Hindlimb muscle (tissue), 1 donor: ENCODE data around the gene ANO8. TPM values are rescaled to one million over a fixed set of nuclear protein-coding genes. Genes with fewer than 3 reads are reported as not detected.
"Not testable (repeated sequence)": the region's sequence is repeated elsewhere in the genome, so short reads cannot be mapped to it uniquely, and the experiment has no call there.

Experiments
- DNase-seq: peaks from one replicate; pipeline ENCODE4 v3.0.0-alpha.2; 2013
- polyA plus RNA-seq: library from polyadenylated mRNA; unstranded; fragments of 120-200 nt; gene quantifications from one replicate; pipeline ENCODE4 v1.2.1, GENCODE V29; 2013; ENCODE audit not compliant: insufficient read length

The ANO8 gene
- polyA plus RNA-seq, 1 donor = 8.4 TPM

- no peak for DNase-seq
Measured at GRCh38 chr19:17309965-17310461, 24.6 kb downstream of the ANO8 start.

GRCh38 chr19:17309198-17309964, 25.3 kb downstream of the ANO8 start, which contains the start of gene DDA1:
DDA1 (plus strand) TSS chr19:17309563; CDS start chr19:17309655, 92 bp downstream.
- peak; percentile 99 for DNase-seq

- DNase-seq = no peak
Measured at GRCh38 chr19:17307876-17308377, 26.7 kb downstream of the ANO8 start.

DNA sequence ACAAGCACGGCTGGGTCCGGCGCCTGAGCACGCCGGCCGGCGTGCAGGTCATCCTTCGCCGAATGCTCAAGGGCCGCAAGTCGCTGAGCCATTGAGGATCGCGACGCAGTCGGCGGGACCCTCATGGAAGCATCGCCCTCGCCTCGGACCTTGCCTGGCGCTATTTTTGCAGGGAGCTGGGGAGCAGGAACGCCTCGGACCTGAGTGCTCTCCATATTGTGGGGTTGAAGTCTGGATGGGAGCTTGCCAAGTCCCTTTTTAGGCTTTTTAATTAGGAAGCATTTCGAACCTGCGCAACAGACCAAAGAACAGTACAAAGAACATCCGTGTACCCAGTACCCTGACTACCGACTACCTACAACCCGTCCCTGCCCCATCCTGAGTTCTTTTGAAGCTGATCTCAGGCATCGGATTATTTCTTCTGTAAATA, 28.4 kb downstream of the ANO8 start:
- no peak for DNase-seq

DNA sequence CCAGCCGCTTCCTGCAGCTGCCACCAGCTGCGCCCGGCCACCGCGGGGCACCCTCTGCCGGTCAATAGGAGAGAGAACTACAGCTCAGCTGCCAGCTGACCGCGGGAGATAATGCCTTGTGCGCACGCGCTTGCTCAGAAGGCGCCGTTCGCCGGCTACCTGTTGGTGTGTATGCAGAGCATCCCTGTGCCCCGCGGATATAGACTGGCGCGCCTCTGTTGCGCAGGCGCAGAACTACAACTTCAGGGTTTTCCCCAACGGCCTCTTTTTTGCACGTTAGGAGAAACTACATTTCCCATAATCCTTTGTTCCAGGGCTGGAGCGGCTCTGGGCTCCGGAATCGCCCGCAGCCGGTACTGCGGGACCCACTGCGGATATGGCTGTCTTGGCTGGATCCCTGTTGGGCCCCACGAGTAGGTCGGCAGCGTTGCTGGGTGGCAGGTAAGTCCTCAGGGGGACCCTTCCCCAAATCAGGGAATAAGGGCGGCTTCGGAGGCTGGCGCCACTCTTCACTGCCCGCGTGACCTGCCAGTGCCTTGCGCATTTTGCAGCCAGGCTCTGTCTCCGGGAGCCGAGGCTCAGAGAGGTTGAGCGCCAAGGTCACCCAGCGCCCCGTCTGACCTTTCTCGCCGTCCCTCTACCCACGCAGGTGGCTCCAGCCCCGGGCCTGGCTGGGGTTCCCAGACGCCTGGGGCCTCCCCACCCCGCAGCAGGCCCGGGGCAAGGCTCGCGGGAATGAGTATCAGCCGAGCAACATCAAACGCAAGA, 29.0 kb downstream of the ANO8 start, which contains the start of gene MRPL34:
TSS of gene MRPL34 (plus strand) at position 356 of the 768 bp plus-strand sequence. CDS start at position 377, 21 bp downstream.
- DNase-seq = peak; percentile 93

DNA sequence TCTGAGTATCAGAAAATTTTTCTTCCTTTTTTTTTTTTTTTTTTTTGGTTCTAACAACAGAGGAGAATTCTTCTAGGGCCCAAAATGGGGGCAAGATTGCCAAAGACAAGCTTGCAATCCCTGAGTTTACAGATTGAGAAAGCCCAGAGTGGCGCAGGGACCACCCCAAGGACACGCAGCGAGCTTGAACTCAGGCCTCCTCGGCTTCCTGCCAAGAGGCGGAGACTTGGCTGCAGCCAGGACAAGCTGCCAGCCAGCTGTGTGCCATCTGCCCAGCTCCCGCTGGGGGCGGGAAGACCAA, 29.5 kb downstream of the ANO8 start:
- DNase-seq = no peak

GRCh38 chr19:17304386-17305215, 30.1 kb downstream of the ANO8 start:
- no peak for DNase-seq

DNA sequence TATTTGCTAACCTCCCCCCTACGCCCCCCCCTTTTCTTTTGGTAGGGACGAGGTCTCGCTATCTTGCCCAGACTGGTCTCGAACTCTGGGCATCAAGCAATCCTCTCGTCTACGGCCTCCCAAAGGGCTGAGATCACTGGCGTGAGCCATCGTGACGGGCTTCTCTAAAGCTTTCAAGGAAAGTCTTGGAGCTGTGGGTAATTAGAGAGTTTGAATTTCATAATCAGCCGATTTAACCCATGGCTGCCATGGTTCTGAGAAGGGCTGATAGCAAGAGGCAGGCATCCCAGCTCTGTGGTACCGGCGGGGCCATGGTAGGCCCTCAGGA, 30.8 kb downstream of the ANO8 start:
- no peak for DNase-seq

DNA sequence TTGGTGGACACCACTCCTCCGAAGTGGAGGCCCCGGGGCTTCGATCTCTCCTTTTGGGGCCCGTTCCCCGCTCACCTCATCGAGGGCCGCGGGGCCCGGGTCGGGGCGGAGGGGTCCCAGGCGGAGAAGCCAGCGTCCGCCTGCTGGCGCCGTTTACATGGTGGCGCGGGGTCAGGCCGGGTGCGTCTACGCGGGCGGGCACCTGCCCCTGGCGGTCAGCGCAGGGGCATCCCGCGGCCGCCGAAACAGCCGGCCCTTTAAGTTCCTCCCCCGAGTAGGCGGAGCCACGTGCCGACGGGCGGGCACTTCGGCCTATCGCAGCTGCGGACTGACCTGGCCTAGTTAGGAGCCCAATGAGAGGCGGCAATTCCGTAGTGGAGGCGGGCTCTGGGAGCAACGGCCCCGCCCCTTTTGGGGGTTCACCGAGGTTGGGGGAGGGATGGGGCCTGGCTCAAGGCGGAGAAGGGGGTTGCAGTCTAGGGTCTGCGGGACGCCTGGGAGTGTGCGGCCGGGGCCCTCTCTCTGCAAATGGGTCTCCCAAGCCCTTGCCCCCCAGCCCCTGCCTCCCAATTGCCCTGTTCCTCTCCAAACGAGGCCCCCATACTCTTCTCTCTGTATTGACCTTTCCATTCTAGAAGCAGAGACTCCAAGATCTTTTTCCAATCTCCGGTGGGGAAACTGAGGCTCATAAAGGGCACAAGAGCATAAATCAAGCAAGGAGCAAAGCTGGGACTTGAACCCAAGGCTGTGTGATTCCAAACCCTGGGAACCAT, 31.3 kb downstream of the ANO8 start, which contains the start of gene ABHD8:
TSS of gene ABHD8 (minus strand) at position 259 of the 773 bp plus-strand sequence. CDS start 1,809 bp downstream, outside the sequence.
- DNase-seq = peak; percentile 95

GRCh38 chr19:17302391-17303166, 32.1 kb downstream of the ANO8 start:
- no peak for DNase-seq

DNA sequence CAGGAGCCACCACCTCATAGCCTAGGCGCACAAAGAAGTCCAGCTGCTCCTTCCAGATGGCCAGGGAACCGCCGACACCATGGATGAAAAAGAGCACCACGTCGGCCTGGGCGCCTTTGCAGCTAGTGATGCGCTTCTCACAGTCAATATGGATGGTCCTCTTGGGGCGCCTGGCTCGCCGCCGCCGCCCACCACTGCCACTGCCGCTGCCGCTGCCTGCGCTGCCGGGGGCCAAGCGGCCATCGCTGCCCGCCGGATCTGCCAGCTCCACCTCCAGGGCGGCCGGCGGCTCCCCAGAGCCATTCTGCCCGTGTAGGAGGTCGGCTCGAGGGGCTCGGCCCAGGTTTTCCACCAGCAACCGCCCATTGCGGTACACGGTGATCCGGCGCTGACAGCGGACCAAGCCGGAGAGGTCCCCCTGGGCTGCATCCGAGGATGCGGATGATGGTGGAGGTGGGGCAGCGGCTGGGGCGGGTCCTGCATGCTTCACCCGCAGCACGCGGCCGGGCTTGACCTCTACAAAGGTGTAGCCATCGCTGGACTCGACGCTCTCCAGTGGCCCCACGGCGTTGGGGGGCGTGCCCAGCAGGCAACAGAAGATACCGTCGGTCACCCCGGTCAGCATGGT, 33.5 kb downstream of the ANO8 start:
- no peak for DNase-seq

DNA sequence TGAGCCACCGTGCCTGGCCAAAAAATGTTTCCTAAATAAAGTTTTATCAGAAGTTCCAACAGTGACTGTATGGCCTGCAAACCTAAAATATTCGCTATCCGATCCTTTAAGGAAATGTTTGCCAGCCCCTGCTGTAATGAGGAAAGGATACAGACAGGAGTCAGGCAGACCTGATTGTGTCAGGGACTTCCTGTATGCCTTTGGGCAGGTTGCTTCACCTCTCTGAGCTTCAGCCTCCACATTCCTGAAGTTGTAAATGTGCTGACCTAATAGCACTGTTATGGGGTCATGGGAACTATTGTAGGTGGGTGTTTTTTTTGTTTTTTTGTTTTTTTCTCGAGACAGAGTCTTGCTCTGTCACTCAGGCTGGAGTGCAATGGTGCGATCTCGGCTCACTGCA, 37.7 kb downstream of the ANO8 start:
- DNase-seq = no peak

DNA sequence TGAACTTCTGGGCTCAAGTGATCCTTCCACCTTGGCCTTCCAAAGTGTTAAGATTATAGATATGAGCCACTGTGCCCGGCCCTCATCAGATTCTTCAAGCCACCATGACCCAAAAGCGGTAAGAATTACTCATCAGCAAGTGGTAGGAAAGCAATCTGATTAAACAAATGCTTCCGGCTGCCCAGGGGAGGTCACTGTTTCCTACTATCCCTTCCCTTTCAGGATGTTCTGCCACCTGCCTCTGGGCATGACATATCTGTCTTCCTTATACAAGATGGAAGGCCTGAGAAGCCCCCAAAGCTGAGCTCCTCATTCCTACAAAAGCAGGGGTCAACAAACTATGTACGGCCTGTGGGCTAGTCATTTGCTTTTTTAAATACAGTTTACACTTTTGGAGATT, 38.4 kb downstream of the ANO8 start:
- DNase-seq = no peak

- DNase-seq = not testable (repeated sequence)
Measured at GRCh38 chr19:17295551-17295950, 39.1 kb downstream of the ANO8 start.

DNA sequence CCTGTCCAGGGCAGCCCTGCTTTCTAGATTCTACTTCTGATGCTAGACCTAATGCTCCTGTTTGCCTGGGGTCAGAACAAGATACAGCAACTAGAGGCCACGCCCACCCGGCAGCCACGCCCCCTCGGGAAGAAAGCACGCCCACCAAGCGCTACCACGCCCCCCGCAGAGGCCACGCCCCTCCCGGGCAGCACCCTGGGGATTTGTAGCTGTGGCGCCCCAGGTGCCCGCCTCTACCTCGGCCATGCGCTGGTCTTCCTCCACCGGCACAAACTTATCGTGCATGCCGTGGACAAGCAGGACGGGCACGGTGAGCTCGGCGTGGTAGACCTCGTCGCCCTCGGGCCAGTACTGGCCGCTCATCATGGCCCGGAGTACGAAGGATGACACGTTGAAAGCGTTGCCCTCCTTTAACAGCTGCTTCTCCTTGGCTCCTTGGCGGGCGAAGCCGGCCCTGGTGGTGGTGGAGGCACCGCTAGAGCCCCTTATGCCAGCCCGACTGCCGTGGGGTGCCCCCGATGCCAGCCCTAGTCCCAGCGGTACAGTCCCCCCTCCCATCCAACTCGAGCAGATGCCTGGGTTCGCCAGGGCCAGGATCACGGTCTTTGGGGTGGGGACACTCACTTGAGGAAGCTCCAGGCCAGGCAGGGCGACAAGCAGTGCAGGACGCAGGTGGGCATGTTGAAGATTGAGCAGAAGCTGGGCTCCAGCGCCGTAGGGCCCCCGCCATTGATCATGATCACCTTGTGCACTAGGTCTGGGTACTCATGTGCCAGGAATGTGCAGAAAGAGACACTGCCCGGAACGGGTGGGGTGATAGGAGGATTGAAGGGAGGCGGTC, 40.4 kb downstream of the ANO8 start:
- DNase-seq = no peak

DNA sequence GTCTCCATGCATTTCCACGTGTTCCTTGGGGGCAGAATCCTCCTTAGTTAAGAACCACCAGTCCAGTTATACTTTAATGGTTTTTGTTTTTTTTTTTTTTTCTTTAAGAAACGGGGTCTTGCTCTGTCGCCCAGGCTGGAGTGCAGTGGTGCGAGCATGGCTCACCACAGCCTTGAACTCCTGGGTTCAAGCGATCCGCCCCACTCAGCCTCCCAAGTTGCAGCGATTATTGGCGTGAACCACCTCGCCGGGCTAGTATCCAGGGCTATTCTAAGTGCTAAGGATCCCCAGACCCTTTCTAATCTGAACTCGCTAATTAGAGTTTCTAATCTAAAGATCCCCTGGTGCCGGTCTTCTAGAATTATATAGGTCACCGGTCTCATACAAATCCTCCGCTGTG, 41.0 kb downstream of the ANO8 start:
- no peak for DNase-seq

DNA sequence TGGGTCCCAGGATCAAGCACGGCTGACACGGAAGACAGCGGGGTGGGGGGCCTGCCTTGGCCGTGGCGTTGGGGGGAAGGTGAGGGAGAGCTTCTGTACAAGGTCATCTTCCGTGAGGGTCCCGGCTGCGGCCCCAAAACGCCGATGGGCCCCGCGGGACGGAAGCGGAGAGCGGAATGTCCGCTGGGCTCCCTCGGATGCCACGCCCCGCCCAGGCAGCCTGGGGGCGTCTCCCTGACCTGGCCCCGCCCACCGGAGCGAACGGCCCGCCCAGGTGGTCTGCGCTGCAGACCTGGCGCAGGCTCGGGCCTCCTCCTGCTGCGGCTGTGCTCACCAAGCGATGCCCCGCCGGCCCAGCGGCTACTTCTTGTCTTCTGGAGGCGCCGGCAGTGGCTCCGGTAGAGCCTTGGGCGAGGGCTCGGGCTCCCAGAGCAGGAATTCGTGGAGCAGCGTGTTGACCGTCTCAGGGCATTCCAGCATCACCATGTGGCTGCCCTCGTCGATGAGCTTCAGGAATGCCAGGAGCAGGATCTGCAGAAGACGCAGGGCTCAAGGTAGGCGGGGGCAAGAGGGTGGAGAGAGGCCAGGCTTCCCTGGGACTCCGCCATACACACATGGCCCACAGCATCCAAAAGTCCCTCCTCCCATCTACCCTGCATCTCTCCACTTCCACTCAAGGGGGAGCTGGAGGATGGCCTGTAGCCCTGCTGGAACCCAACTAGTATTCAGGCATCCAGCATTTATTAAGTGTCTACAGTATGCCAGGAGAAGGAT, 42.2 kb downstream of the ANO8 start:
- peak; percentile 78 for DNase-seq

GRCh38 chr19:17289489-17289888, 45.2 kb downstream of the ANO8 start:
- DNase-seq = no peak

GRCh38 chr19:17286752-17287151, 47.9 kb downstream of the ANO8 start:
- no peak for DNase-seq
